ENCODE measurements around the gene TMUB2. TPM values are rescaled to one million over a fixed set of nuclear protein-coding genes. Genes with fewer than 3 reads are reported as not detected.

TMUB2 gene
- total and polyA plus RNA-seq, 2 of the 13 experiments (the other 11 are each of a cell fraction or from before 2014, with no cell fraction given): 26.9 to 50.8 TPM

DNA sequence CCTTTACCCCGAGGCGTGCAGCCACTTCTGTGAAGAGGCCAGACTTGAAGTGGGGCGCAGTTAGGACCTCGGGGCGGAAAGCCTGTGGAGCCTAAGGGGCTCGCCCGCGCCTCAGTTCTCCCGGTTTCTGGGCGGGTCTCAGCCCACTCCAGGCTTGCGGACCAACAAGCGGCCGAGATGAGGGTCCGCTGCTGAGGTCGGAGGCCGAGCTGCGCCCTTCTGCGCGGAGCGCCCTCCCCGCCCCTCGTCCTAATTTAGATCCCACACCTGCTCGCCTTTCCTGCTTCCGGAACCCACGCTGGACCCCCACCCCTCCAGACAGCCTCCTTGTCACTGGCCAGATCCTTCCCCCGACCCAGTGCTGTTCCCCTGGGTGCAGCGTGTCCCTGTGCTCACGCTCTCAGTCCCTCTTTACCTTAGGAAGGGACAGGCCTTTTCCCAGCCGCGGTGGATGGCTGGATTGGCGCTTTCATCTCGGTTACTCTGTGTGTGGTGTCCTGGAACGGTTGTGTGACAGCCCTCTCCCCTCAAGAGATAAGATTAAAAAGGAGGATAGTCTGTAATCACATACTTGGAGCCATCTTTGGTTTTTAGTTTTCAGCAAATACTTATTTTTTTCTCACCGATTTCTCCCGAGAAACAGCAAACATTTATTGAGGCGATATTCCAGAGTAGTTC is 13.8 kb downstream of the TMUB2 start (continued):
- TF ChIP-seq, protein P1, sequence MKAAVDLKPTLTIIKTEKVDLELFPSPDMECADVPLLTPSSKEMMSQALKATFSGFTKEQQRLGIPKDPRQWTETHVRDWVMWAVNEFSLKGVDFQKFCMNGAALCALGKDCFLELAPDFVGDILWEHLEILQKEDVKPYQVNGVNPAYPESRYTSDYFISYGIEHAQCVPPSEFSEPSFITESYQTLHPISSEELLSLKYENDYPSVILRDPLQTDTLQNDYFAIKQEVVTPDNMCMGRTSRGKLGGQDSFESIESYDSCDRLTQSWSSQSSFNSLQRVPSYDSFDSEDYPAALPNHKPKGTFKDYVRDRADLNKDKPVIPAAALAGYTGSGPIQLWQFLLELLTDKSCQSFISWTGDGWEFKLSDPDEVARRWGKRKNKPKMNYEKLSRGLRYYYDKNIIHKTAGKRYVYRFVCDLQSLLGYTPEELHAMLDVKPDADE (CRISPR knock-in tag; IDR thresholded peaks at IDR 0.05): no peak
- TF ChIP-seq HNRNPL (IDR thresholded peaks at IDR 0.05; ENCODE audit: low read depth, low read length) (peak; percentile 63; the same call in 1 of the 2 replicates), ZNF317 (CRISPR knock-in tag; IDR thresholded peaks at IDR 0.05) (0 out of 2 replicates have a peak, but pooled peaks have one; percentile 41), IRF2 (CRISPR knock-in tag; IDR thresholded peaks at IDR 0.05) (peak; percentile 9; the same call in 1 of the 2 replicates), IRX3 (CRISPR knock-in tag; IDR thresholded peaks at IDR 0.05; ENCODE audit: borderline replicate concordance, low read depth) (peak; percentile 25; the same call in 1 of the 2 replicates), TSC22D2 (CRISPR knock-in tag; IDR thresholded peaks at IDR 0.05; ENCODE audit: borderline replicate concordance) (no peak; the same call in 1 of the 2 replicates), ZNF30 (CRISPR knock-in tag; IDR thresholded peaks at IDR 0.05) (peak; percentile 11; the same call in 1 of the 2 replicates), PPARG (CRISPR knock-in tag; conservative IDR thresholded peaks at IDR 0.05) (peak; percentile 3; the same call in 1 of the 2 replicates)
- TF ChIP-seq, protein P2, sequence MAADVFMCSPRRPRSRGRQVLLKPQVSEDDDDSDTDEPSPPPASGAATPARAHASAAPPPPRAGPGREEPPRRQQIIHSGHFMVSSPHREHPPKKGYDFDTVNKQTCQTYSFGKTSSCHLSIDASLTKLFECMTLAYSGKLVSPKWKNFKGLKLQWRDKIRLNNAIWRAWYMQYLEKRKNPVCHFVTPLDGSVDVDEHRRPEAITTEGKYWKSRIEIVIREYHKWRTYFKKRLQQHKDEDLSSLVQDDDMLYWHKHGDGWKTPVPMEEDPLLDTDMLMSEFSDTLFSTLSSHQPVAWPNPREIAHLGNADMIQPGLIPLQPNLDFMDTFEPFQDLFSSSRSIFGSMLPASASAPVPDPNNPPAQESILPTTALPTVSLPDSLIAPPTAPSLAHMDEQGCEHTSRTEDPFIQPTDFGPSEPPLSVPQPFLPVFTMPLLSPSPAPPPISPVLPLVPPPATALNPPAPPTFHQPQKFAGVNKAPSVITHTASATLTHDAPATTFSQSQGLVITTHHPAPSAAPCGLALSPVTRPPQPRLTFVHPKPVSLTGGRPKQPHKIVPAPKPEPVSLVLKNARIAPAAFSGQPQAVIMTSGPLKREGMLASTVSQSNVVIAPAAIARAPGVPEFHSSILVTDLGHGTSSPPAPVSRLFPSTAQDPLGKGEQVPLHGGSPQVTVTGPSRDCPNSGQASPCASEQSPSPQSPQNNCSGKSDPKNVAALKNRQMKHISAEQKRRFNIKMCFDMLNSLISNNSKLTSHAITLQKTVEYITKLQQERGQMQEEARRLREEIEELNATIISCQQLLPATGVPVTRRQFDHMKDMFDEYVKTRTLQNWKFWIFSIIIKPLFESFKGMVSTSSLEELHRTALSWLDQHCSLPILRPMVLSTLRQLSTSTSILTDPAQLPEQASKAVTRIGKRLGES (CRISPR knock-in tag; IDR thresholded peaks at IDR 0.05; ENCODE audit: borderline replicate concordance): no peak
- TF ChIP-seq, protein P3, sequence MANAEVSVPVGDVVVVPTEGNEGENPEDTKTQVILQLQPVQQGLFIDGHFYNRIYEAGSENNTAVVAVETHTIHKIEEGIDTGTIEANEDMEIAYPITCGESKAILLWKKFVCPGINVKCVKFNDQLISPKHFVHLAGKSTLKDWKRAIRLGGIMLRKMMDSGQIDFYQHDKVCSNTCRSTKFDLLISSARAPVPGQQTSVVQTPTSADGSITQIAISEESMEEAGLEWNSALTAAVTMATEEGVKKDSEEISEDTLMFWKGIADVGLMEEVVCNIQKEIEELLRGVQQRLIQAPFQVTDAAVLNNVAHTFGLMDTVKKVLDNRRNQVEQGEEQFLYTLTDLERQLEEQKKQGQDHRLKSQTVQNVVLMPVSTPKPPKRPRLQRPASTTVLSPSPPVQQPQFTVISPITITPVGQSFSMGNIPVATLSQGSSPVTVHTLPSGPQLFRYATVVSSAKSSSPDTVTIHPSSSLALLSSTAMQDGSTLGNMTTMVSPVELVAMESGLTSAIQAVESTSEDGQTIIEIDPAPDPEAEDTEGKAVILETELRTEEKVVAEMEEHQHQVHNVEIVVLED (CRISPR knock-in tag; IDR thresholded peaks at IDR 0.05; ENCODE audit: borderline replicate concordance): no peak; the same call in 1 of the 2 replicates
- TF ChIP-seq, protein P4, sequence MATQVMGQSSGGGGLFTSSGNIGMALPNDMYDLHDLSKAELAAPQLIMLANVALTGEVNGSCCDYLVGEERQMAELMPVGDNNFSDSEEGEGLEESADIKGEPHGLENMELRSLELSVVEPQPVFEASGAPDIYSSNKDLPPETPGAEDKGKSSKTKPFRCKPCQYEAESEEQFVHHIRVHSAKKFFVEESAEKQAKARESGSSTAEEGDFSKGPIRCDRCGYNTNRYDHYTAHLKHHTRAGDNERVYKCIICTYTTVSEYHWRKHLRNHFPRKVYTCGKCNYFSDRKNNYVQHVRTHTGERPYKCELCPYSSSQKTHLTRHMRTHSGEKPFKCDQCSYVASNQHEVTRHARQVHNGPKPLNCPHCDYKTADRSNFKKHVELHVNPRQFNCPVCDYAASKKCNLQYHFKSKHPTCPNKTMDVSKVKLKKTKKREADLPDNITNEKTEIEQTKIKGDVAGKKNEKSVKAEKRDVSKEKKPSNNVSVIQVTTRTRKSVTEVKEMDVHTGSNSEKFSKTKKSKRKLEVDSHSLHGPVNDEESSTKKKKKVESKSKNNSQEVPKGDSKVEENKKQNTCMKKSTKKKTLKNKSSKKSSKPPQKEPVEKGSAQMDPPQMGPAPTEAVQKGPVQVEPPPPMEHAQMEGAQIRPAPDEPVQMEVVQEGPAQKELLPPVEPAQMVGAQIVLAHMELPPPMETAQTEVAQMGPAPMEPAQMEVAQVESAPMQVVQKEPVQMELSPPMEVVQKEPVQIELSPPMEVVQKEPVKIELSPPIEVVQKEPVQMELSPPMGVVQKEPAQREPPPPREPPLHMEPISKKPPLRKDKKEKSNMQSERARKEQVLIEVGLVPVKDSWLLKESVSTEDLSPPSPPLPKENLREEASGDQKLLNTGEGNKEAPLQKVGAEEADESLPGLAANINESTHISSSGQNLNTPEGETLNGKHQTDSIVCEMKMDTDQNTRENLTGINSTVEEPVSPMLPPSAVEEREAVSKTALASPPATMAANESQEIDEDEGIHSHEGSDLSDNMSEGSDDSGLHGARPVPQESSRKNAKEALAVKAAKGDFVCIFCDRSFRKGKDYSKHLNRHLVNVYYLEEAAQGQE (IDR thresholded peaks at IDR 0.05; ENCODE audit: borderline replicate concordance in 1 of 2, low read depth in 1 of 2, low read length in 2 of 2): no peak

Data from HepG2 (cell line).